ENCODE data around the gene FBXL3. TPM values are rescaled to one million over a fixed set of nuclear protein-coding genes. Genes with fewer than 3 reads are reported as not detected.

The FBXL3 gene
- total RNA-seq, 4 donors from 2014 or later = 43.5 to 81.6 (median 51.7) TPM

GRCh38 chr13:77056886-77057285 lies 29.9 kb upstream of the FBXL3 start:
- Histone ChIP-seq H3K4me3 (no peak overlapping the region), H3K36me3 (peaks cover 6 to 98% (median 12%) of the 10 kb centered on the region in 3 donors), H3K9me3 (no peaks in the 10 kb centered on the region), H3K27me3 (no peaks in the 10 kb centered on the region), H3K27ac (no peak overlapping the region), H3K4me1 (peaks cover 0 to 5% (median 0%) of the 10 kb centered on the region in 3 donors)
- WGBS, 2 donors = 82 to 89% methylated on average over 3 of the region's 3 CpGs
- no peak for TF ChIP-seq CTCF (IDR thresholded peaks at IDR 0.05)
- TF ChIP-seq POLR2A (IDR thresholded peaks at IDR 0.05) = no peak
- no peak for DNase-seq
- intact Hi-C loops (cut with DNase I) = no loop called here

- intact Hi-C loops (cut with DNase I) = no loop called here
- 46 to 73% methylated on average over 3 of the region's 3 CpGs for WGBS, 2 donors
- no peak for DNase-seq
- H3K27ac ChIP-seq = no peak overlapping the region
- H3K4me3 ChIP-seq = no peak overlapping the region
- H3K4me1 ChIP-seq = peaks cover 0 to 5% (median 0%) of the 10 kb centered on the region in 3 donors
- no peak for TF ChIP-seq CTCF (IDR thresholded peaks at IDR 0.05)
- no peaks in the 10 kb centered on the region for H3K27me3 ChIP-seq
- no peaks in the 10 kb centered on the region for H3K9me3 ChIP-seq
- peaks cover 6 to 98% (median 14%) of the 10 kb centered on the region in 3 donors for H3K36me3 ChIP-seq
Measured at GRCh38 chr13:77056382-77056781, 29.4 kb upstream of the FBXL3 start.

GRCh38 chr13:77055158-77055557 lies 28.2 kb upstream of the FBXL3 start:
- DNase-seq = no peak
- intact Hi-C loops (cut with DNase I) = no loop called here
- no peaks in the 10 kb centered on the region for H3K27me3 ChIP-seq
- H3K4me1 ChIP-seq = peaks cover 0 to 5% (median 0%) of the 10 kb centered on the region in 3 donors
- H3K27ac ChIP-seq = no peak overlapping the region
- TF ChIP-seq CTCF (IDR thresholded peaks at IDR 0.05) (no peak), POLR2A (IDR thresholded peaks at IDR 0.05) (no peak)
- no peaks in the 10 kb centered on the region for H3K9me3 ChIP-seq
- H3K36me3 ChIP-seq = peaks cover 6 to 98% (median 16%) of the 10 kb centered on the region in 3 donors
- 85 to 97% methylated on average over 2 of the region's 2 CpGs for WGBS, 2 donors
- no peak overlapping the region for H3K4me3 ChIP-seq

GRCh38 chr13:77053192-77053591 lies 26.2 kb upstream of the FBXL3 start:
- peaks cover 0 to 5% (median 0%) of the 10 kb centered on the region in 3 donors for H3K4me1 ChIP-seq
- no peak for DNase-seq
- TF ChIP-seq POLR2A (IDR thresholded peaks at IDR 0.05) = no peak
- TF ChIP-seq CTCF (IDR thresholded peaks at IDR 0.05) = no peak
- peaks cover 6 to 100% (median 27%) of the 10 kb centered on the region in 3 donors for H3K36me3 ChIP-seq
- no peaks in the 10 kb centered on the region for H3K9me3 ChIP-seq
- no peak overlapping the region for H3K4me3 ChIP-seq
- no peaks in the 10 kb centered on the region for H3K27me3 ChIP-seq
- 85 to 86% methylated on average over 4 of the region's 4 CpGs for WGBS, 2 donors
- no peak overlapping the region for H3K27ac ChIP-seq
- intact Hi-C loops (cut with DNase I) = no loop called here

GRCh38 chr13:77048681-77049080 lies 21.7 kb upstream of the FBXL3 start:
- no peak for DNase-seq
- no peaks in the 10 kb centered on the region for H3K27me3 ChIP-seq
- no peaks in the 10 kb centered on the region for H3K9me3 ChIP-seq
- no peak for TF ChIP-seq POLR2A (IDR thresholded peaks at IDR 0.05)
- no peak for TF ChIP-seq CTCF (IDR thresholded peaks at IDR 0.05)
- WGBS, 2 donors = 72 to 80% methylated on average over 4 of the region's 4 CpGs
- no peaks in the 10 kb centered on the region for H3K4me1 ChIP-seq
- no peak overlapping the region for H3K27ac ChIP-seq
- no peak overlapping the region for H3K4me3 ChIP-seq
- intact Hi-C loops (cut with DNase I) = no loop called here
- peaks cover 1 to 100% (median 26%) of the 10 kb centered on the region in 3 donors for H3K36me3 ChIP-seq

Data from esophagus squamous epithelium (tissue), 5 donors.